Keratinocyte (primary cell): ENCODE measurements around the gene TARBP1. TPM values are rescaled to one million over a fixed set of nuclear protein-coding genes. Genes with fewer than 3 reads are reported as not detected.

Experiments
- DNase-seq: peaks from one replicate; pipeline ENCODE4 v3.0.0-alpha.2; 2011; ENCODE audit warnings: low read depth, missing footprints, low spot score
- FAIRE-seq: peaks from 2 replicates; lab custom pipeline; 2011; peaks lifted over from hg19 to GRCh38; lab: Jason Lieb, UNC
- H2AFZ ChIP-seq: 2 replicates; pipeline ENCODE4 v1.6.0; 2012; ENCODE audit warnings: low read length, control low read depth, inconsistent platforms; ENCODE audit not compliant: control insufficient read depth
- H3K27ac ChIP-seq: 2 replicates; pipeline ENCODE4 v1.5.1; 2011; ENCODE audit warnings: low read length; ENCODE audit not compliant: control insufficient read depth, insufficient read depth
- H3K27me3 ChIP-seq: 3 replicates; pipeline ENCODE4 v1.6.0; 2011; ENCODE audit warnings: low read length; ENCODE audit not compliant: control insufficient read depth, insufficient read depth; ENCODE audit errors: extremely low read depth
- H3K36me3 ChIP-seq, 2 experiments: 2 replicates in 1 of 2; 3 replicates in 1 of 2; pipeline ENCODE4 v1.5.1; 2011; ENCODE audit warnings: low read length in 2 of 2, mild to moderate bottlenecking in 1 of 2; ENCODE audit not compliant: control insufficient read depth in 2 of 2, insufficient read depth in 2 of 2; ENCODE audit errors: extremely low read depth in 1 of 2
- H3K4me1 ChIP-seq: 3 replicates; pipeline ENCODE4 v1.5.1; 2011; ENCODE audit warnings: low read length; ENCODE audit not compliant: control insufficient read depth, insufficient read depth; ENCODE audit errors: extremely low read depth
- H3K4me2 ChIP-seq: 3 replicates; pipeline ENCODE4 v1.6.0; 2011; ENCODE audit warnings: low read depth, low read length; ENCODE audit not compliant: control insufficient read depth, insufficient read depth; ENCODE audit errors: extremely low read depth
- H3K4me3 ChIP-seq, 3 experiments: fragments of 200-600 bp in 1 of 3; sonication (generic) in 1 of 3; 2 replicates in 2 of 3; 3 replicates in 1 of 3; pipeline ENCODE4 v1.5.1; 2011 to 2016; ENCODE audit warnings: low read length in 3 of 3, mild to moderate bottlenecking in 3 of 3, control low read depth in 2 of 3, inconsistent platforms in 1 of 3, low read depth in 1 of 3, mixed read lengths in 1 of 3, mixed run types in 1 of 3, moderate library complexity in 1 of 3; ENCODE audit not compliant: control insufficient read depth in 2 of 3, insufficient read depth in 2 of 3; ENCODE audit errors: extremely low read depth in 1 of 3
- H3K79me2 ChIP-seq: 2 replicates; pipeline ENCODE4 v1.6.0; 2012; ENCODE audit warnings: low read length; ENCODE audit not compliant: control insufficient read depth, insufficient read depth
- H3K9ac ChIP-seq: 3 replicates; pipeline ENCODE4 v1.6.0; 2011; ENCODE audit warnings: low read length; ENCODE audit not compliant: control insufficient read depth, insufficient read depth; ENCODE audit errors: extremely low read depth
- H3K9me1 ChIP-seq: 3 replicates; pipeline ENCODE4 v1.6.0; 2011; ENCODE audit warnings: low read length; ENCODE audit not compliant: control insufficient read depth, insufficient read depth; ENCODE audit errors: extremely low read depth
- H3K9me3 ChIP-seq: 2 replicates; pipeline ENCODE4 v1.5.1; 2012; ENCODE audit warnings: low read depth, low read length; ENCODE audit not compliant: control insufficient read depth
- H4K20me1 ChIP-seq: 3 replicates; pipeline ENCODE4 v1.6.0; 2011; ENCODE audit warnings: low read length; ENCODE audit not compliant: control insufficient read depth, insufficient read depth; ENCODE audit errors: extremely low read depth
- CTCF ChIP-seq, 3 experiments: IDR thresholded peaks in 1 of 3; conservative IDR thresholded peaks in 1 of 3; optimal IDR thresholded peaks in 1 of 3; 2 replicates in 2 of 3; 3 replicates in 1 of 3; pipeline versions ENCODE3 to v1.5.1; 2011; ENCODE audit warnings: low read length in 3 of 3, mild to moderate bottlenecking in 3 of 3, moderate library complexity in 2 of 3, control low read depth in 1 of 3, inconsistent platforms in 1 of 3; ENCODE audit not compliant: insufficient read depth in 2 of 3; ENCODE audit errors: extremely low read depth in 1 of 3
- EZH2 ChIP-seq: IDR thresholded peaks from one replicate; pipeline ENCODE4 v1.6.1; 2012; ENCODE audit warnings: inconsistent platforms, mild to moderate bottlenecking, low read length, moderate library complexity
- dilution Hi-C: fragments of 300-500 bp; cut with MboI; formaldehyde crosslinking; loops from one replicate; pipeline ENCODE4 v1.7.0; 2020; ENCODE audit warnings: low sequenced_read_pairs; ENCODE audit not compliant: extremely low pct_ligation_motif_present
- polyA plus RNA-seq, 5 experiments: library from polyadenylated mRNA; depleted of rRNA in 3 of 5; stranded (reverse) in 3 of 5; stranded (forward) in 1 of 5; unstranded in 1 of 5; fragments of >200 nt; gene quantifications; 1 replicate in 1 of 5; 2 replicates in 3 of 5; 3 replicates in 1 of 5; pipeline versions ENCODE4 v1.2.1 to v1.2.3, GENCODE V29; 2011 to 2012; ENCODE audit warnings: missing spikeins in 2 of 5, low read depth in 1 of 5, low replicate concordance in 1 of 5

The TARBP1 gene
- polyA plus RNA-seq, 1 donor (not counting 4 experiments of a cell fraction or from before 2014, with no cell fraction given): 28.7 TPM

DNA sequence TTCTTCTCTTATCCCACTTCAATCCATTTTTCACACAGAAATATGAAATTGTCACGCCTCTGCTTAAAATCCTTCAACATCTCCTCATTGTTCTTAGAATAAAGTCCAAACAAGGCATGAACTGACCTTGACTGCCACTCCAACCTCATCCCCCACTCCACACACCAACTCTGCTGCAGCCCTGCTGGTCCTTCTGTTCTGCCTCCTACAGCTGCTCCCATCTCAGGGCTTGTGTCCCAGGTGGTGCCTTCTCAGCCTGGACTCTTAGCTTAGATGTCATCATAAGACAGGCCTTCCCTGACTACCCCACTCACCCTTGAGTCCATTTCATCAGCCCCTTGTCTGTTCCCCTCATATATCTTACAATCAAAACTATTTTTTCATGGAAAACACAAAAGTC is 10.4 kb downstream of the TARBP1 start:
- no peak overlapping the region for H3K27ac ChIP-seq
- no peaks in the 10 kb centered on the region for H3K27me3 ChIP-seq
- H3K36me3 ChIP-seq: peaks cover 0 to 4% of the 10 kb centered on the region in 2 experiments
- no peaks in the 10 kb centered on the region for H3K9me1 ChIP-seq
- H4K20me1 ChIP-seq: no peaks in the 10 kb centered on the region
- no peak overlapping the region for H3K4me2 ChIP-seq
- H2AFZ ChIP-seq: no peak overlapping the region
- no peak overlapping the region for H3K9ac ChIP-seq
- dilution Hi-C loops: no loop called here
- H3K4me1 ChIP-seq: no peaks in the 10 kb centered on the region
- peaks cover 2% of the 10 kb centered on the region for H3K79me2 ChIP-seq
- FAIRE-seq (no peak), DNase-seq (no peak)
- TF ChIP-seq EZH2 (no peak), CTCF (optimal IDR thresholded peaks at IDR 0.05 in 1 of 3, IDR thresholded peaks at IDR 0.05 in 1 of 3, conservative IDR thresholded peaks at IDR 0.05 in 1 of 3; ENCODE audit: extremely low read depth in 1 of 3, insufficient read depth in 2 of 3, low read length in 3 of 3) (no peak)
- H3K9me3 ChIP-seq: no peaks in the 10 kb centered on the region
- H3K4me3 ChIP-seq: no peak overlapping the region

GRCh38 chr1:234467821-234468220 is 11.2 kb downstream of the TARBP1 start:
- no peak for TF ChIP-seq CTCF (optimal IDR thresholded peaks at IDR 0.05 in 1 of 3, IDR thresholded peaks at IDR 0.05 in 1 of 3, conservative IDR thresholded peaks at IDR 0.05 in 1 of 3; ENCODE audit: extremely low read depth in 1 of 3, insufficient read depth in 2 of 3, low read length in 3 of 3)
- TF ChIP-seq EZH2: no peak
- no peaks in the 10 kb centered on the region for H3K9me3 ChIP-seq
- no peaks in the 10 kb centered on the region for H3K4me1 ChIP-seq
- no peaks in the 10 kb centered on the region for H4K20me1 ChIP-seq
- H3K27me3 ChIP-seq: no peaks in the 10 kb centered on the region
- H2AFZ ChIP-seq: no peak overlapping the region
- H3K36me3 ChIP-seq: peaks cover 2 to 4% of the 10 kb centered on the region in 2 experiments
- H3K9ac ChIP-seq: no peak overlapping the region
- DNase-seq (no peak), FAIRE-seq (no peak)
- no peaks in the 10 kb centered on the region for H3K79me2 ChIP-seq
- H3K9me1 ChIP-seq: no peaks in the 10 kb centered on the region
- H3K4me3 ChIP-seq: no peak overlapping the region
- dilution Hi-C loops: no loop called here
- H3K27ac ChIP-seq: no peak overlapping the region
- H3K4me2 ChIP-seq: no peak overlapping the region
